Tongue (tissue), 2 donors: ENCODE measurements around the gene ASB6. TPM values are rescaled to one million over a fixed set of nuclear protein-coding genes. Genes with fewer than 3 reads are reported as not detected.
A peak's percentile ranks its signal among the peaks of the same experiment; 100 is the strongest.
"Not testable (repeated sequence)": the region's sequence is repeated elsewhere in the genome, so short reads cannot be mapped to it uniquely, and the experiment has no call there.

Source experiments
- DNase-seq: peaks from one replicate; pipeline ENCODE4 v3.0.0-alpha.2; 2015
- total RNA-seq: library from RNA; depleted of rRNA; stranded (reverse); fragments of >200 nt; gene quantifications from one replicate; pipeline ENCODE4 v1.2.3, GENCODE V29; 2014

ASB6 gene
- total RNA-seq, 1 donor from 2014 or later: 11.7 TPM

DNA sequence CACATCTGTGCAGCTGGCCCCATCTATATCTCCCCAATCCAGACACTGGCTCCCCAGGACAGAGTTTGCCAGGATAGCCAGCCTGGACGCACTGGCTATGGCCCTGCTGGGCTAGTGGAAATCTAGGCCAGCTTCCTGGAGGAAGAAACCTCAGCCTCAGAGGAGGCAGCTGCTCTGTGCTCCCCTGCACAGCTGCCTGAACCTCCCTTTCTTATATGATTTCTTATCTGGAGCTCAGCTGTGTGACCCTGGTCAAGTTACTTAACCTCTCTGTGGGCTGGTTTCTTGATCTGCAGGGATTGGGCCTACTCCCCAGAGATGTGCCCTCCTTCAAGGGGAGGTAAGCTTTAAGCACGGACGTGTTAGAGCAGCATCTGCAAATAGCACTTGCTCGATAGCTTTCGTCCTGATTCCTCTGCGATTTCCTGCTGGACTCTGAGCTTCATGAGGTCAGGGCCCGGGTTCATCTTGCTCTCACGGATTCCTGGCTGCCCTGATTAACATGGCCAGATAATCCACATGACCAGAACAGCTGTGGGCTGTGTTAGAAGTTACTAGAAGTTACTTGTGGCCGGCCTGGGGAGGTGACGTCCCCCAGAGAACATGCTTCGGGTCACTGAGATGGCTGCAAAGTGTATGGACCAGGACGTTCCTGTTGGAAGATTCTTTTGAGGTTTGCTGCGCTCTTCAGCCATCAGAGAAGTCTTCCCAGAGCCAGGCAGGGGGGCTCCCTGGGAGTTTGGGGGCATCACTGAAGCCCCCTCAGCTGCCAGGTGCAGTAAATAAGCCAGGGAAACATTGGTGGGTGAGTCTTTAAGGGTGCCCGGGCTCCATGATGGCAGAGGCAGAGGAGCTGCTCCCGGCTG, 35.6 kb downstream of the ASB6 start:
- DNase-seq: no peak

DNA sequence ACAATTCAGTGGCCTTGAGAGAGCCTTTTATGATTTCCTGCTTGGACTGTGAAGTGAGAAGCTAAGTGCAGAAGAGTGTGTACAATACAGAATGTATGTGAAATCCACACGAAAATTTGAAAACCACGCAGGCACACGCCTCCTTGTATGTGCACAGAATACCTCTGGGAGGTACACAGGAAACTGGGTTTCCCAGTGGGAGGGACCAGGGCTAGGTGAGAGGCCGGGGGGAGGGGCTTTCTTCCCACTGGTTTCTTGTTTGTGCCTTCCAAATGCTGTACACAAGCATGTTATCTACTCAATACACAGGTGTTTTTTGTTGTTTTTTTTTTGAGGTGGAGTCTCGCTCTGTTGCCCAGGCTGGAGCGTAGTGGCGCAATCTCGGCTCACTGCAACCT, 37.2 kb downstream of the ASB6 start:
- DNase-seq: no peak

DNA sequence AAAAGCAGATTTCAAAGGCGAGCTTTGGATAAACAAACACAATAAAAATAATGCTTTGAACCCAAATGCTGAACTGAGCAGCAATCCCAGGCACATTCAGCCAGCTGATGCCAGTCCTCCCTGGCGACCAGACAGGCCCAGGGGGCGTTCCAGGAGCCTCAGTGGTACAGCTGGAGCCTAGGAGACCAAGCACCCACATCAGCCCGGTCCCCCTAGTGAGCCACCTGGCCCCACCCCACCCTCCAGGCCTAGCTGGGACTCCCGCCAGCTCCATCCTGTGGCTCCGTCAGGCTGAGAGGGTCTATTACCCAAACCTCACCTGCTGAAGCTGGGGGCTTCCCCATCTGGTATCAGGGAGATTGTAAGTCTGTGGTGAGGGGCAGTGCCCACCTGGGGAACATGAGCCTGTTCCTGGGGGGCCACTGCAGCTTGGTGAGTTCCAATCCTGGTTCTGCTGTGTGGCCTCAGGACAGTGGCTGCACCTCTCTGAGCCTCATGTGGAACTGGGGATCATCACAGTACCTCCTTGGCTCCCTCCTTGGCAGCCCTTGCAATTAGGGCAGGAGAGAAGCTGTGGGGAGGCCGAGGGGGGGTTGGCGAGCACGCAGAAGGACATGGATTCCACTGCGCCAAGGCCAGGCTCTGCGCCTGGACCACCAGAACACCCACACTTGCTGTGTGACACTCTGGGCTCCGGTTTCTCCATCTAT, 37.7 kb downstream of the ASB6 start:
- no peak for DNase-seq

DNA sequence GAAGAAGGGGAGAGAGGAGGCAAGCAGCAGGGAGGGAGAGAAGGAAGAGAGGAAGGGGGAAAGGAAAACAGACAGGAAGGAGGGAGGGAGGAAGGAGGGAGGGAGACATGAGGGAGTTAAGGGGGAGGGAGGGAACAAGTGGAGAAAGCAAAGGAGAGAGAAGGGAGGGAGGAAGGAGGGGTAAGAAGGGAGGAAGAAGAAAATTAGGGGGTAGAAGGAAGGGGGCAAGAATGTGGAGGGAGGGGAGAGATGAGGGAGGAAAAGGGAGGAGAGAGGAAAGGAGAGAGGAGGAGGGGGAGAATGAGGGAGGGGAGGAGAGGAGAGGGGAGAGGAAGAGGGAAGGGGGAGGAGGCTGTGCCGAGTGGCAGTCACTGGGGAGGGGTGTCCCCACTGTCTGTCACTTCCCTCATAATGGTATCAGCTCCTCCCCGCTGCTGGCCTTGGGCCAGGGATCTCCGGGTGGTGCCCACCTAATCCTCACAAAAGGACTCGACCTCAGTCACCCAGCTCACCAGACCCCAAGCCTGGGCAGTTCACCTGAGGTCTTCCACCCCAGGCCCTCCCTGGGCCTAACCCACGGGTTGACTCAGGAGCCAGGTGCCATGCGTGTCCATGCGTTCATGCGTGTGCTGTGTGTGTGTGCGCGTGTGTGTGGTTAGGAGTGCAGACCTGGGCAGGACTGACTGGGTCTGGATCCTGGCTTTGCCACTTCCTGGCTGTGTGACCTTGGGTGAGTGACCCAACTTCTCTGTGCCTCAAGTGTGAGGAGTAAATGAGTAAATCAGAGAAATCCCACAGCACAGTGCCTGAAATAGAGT, 39.1 kb downstream of the ASB6 start:
- DNase-seq: no peak

DNA sequence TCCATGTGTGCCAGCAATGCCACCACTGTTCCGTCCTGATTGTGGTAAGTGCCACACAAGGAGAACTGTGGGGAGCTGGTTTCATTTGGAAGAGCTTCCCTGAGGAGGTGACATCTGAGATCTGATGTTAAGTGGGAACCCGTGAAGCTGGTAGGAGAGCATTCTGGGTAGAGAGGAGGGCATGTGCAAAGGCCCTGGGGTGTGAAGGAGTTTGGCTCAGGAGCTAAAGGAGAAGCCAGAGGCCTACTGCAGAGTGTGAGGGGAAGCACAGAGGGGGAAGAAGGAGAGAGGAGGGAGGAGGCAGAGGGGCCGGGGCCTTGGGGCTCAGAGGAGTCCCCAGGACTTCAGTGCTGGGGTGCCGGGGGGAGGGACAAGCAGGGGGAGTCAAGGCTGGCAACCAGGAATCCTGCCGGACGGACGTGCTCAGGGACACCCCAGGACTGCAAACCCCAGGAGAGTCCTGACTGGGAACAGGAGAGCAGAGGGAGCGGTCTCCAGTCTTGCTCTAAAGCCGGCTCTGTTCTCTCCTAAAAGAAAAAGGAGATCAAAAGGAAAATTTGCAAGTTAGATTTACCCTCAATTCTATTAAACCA, 40.8 kb downstream of the ASB6 start:
- DNase-seq: no peak

DNA sequence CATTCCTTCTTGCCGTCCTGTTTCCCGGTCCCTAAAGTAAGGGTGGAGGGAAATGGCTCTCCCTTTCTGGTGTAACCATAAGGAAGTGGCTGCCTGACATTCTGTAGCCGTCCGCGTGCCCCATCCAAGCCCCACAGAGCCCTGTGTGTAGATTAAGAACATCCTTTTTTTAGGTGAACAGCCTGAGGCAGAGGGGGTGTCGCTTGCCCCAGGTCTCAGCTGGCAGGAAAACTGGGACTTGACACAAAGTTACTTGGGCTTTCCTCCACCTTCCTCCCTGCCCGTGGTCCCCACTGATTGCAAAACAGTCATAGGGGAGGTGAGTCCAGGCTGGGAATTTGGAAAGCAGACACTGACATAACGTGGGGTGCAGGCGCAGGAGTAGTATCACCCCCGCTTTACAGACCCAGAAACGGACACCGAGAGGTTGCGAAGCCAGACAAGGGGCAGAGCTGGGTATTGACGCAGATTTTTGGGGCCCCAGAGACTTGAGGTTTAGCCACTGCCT, 43.8 kb downstream of the ASB6 start:
- no peak for DNase-seq

- peak; percentile 76 for DNase-seq
These were observed 44.4 kb downstream of the ASB6 start for GRCh38 chr9:129597355-129598088.

- DNase-seq: peak; percentile 70
These were observed 45.2 kb downstream of the ASB6 start for GRCh38 chr9:129596541-129597331.

- DNase-seq: no peak
These were observed 45.9 kb downstream of the ASB6 start for GRCh38 chr9:129595903-129596540.

GRCh38 chr9:129595311-129595741, 46.6 kb downstream of the ASB6 start:
- DNase-seq: no peak

DNA sequence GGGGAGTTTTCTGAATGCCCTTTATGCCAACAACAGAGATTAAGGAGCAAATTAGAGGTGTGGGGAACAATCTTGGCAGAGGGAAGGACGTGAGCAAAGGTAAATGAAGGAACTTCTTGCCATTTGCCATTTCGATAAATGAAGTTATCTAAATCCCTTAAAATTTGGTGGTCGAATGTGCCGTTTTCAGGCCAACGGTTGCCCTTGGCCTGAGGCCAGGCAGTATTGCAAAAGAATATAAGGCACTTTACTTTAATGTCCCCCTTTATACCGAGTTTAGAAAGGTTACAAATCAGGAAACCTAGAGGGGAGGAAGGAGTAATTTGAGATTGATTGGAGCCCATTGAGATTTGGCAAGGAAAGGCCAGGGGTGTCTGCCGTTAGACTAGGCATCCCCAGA, 47.3 kb downstream of the ASB6 start:
- DNase-seq: no peak

GRCh38 chr9:129592790-129593189, 49.2 kb downstream of the ASB6 start:
- not testable (repeated sequence) for DNase-seq

GRCh38 chr9:129591916-129592315, 50.0 kb downstream of the ASB6 start:
- DNase-seq: no peak

DNA sequence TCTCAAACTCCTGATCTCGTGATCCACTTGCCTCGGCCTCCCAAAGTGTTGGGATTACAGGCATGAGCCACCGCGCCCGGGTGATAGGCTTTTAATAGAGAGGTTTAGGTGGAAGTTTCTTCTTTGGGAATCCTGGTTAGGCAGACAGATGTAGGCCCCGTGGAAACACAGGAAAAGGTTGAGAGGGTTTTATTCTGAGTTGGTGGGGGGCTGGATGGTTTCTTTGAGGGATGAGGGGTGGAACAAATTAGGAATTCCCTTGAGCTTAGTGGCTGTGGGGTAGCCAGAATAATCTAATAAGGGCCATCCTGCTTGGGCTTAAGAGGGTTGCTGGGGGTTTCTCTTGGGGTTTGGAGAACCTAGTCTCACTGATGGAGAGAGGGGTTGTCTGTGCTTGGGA, 51.5 kb downstream of the ASB6 start:
- DNase-seq: no peak

- peak; percentile 86 for DNase-seq
These were observed 54.3 kb downstream of the ASB6 start for GRCh38 chr9:129587487-129588262.

GRCh38 chr9:129586685-129587084, 55.3 kb downstream of the ASB6 start:
- DNase-seq: peak; percentile 76

- no peak for DNase-seq
These were observed 55.7 kb downstream of the ASB6 start for GRCh38 chr9:129586245-129586644.

DNA sequence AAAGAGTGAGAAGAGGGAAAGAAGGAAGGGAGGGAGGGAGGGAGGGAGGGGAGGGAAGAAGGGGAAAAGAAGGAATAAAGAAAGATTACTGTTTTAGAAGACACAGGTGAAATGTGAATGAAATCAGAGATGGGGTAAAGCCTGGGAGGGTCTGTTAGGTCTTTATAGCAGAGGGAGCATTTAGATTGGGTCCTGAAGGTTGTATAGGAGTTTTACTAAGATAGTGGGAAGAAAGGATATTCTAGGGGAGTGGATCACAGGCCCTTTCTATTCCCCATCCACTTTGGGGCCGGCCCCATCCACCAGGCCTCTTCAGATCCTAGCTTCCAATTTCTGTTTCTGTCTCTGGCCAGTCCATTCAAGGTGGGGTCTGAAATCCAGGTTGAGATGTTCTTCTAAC, 56.6 kb downstream of the ASB6 start:
- no peak for DNase-seq
